Right forelimb (tissue), 1 donor: Measurements from ENCODE around the gene PHTF1.

Experiments used
- DNase-seq: peaks from one replicate; pipeline ENCODE4 v3.0.0-alpha.2; 2018

Gene PHTF1

GRCh38 chr1:113663165-113663951 is 95.9 kb downstream of the PHTF1 start:
- DNase-seq, result no peak

- DNase-seq, result no peak
Observed at GRCh38 chr1:113662101-113662500, 97.2 kb downstream of the PHTF1 start.

GRCh38 chr1:113660088-113660487 is 99.2 kb downstream of the PHTF1 start:
- no peak for DNase-seq

- no peak for DNase-seq
Observed at GRCh38 chr1:113659556-113659955, 99.7 kb downstream of the PHTF1 start.

GRCh38 chr1:113659035-113659434 is 100.3 kb downstream of the PHTF1 start:
- DNase-seq, result no peak

GRCh38 chr1:113657556-113658063 is 101.7 kb downstream of the PHTF1 start:
- DNase-seq, result no peak

- no peak for DNase-seq
Observed at GRCh38 chr1:113657126-113657525, 102.2 kb downstream of the PHTF1 start.

GRCh38 chr1:113654883-113655282 is 104.4 kb downstream of the PHTF1 start:
- no peak for DNase-seq

- no peak for DNase-seq
Observed at GRCh38 chr1:113653741-113654140, 105.5 kb downstream of the PHTF1 start.

GRCh38 chr1:113652771-113653170 is 106.5 kb downstream of the PHTF1 start:
- DNase-seq, result no peak

GRCh38 chr1:113648478-113648877 is 110.8 kb downstream of the PHTF1 start:
- DNase-seq, result no peak

GRCh38 chr1:113647164-113647563 is 112.1 kb downstream of the PHTF1 start:
- DNase-seq, result no peak
